ENCODE measurements around the gene DGKE. TPM values are rescaled to one million over a fixed set of nuclear protein-coding genes. Genes with fewer than 3 reads are reported as not detected.
A peak's percentile ranks its signal among the peaks of the same experiment; 100 is the strongest.

Gene DGKE
- total and polyA plus RNA-seq, 2 donors (not counting 3 experiments of a cell fraction or from before 2014, with no cell fraction given), result 4.9 to 22.9 TPM

DNA sequence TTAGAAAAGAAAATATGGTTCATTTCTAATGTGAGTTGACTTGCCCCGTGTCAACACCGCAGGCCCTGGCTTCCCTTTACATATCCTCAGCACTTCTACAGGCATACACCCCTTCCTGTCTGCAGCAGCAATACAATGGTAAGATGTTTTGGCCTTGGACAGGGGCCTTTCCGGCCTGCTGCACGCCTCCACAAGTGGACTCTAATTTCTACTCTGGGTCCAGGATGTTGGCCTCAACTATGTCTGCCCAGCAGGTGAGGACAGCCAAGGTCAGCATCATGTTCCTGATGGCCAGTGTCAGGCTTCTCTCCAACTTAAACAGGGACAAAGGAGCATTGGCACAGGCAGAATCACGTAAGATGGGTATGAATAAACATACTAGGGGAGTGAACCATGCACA is 11.2 kb upstream of the DGKE start:
- Histone ChIP-seq H3K9ac (replicated peaks; ENCODE audit: extremely low read depth, insufficient read depth, low read length) (no peak overlapping the region), H3K27me3 (ENCODE audit: control insufficient read depth in 2 of 2, insufficient read depth in 2 of 2, low read length in 2 of 2) (no peaks in the 10 kb centered on the region), H3K9me1 (replicated peaks; ENCODE audit: control insufficient read depth, extremely low read depth, insufficient read depth, low read length) (no peaks in the 10 kb centered on the region), H3K36me3 (ENCODE audit: control insufficient read depth in 2 of 2, extremely low read depth in 1 of 2, insufficient read depth in 2 of 2, low read length in 2 of 2) (no peaks in the 10 kb centered on the region), H4K20me1 (replicated peaks; ENCODE audit: control insufficient read depth, extremely low read depth, insufficient read depth, low read length) (no peaks in the 10 kb centered on the region), H2AFZ (ENCODE audit: low read depth, low read length) (peak overlapping the region; percentile 27), H3K4me1 (ENCODE audit: control insufficient read depth, extremely low read depth, insufficient read depth, low read length) (peaks cover 19% of the 10 kb centered on the region), H3K27ac (ENCODE audit: insufficient read depth, low read depth, low read length) (peak overlapping the region; percentile 40), H3K9me3 (replicated peaks; ENCODE audit: control insufficient read depth, insufficient read depth, low read length) (no peaks in the 10 kb centered on the region), H3K4me3 (replicated peaks in 1 of 3; ENCODE audit: insufficient read depth in 1 of 3, low read depth in 1 of 3, low read length in 3 of 3) (no peak overlapping the region), H3K4me2 (ENCODE audit: insufficient read depth, low read length) (peak overlapping the region; percentile 28), H3K79me2 (ENCODE audit: control insufficient read depth, insufficient read depth, low read length) (no peaks in the 10 kb centered on the region)
- TF ChIP-seq POLR2AphosphoS5 (IDR thresholded peaks at IDR 0.05; ENCODE audit: insufficient read depth, low read depth, low read length), result peak; percentile 50
- TF ChIP-seq MYC (IDR thresholded peaks at IDR 0.05; ENCODE audit: low read depth, low read length), result no peak
- dilution Hi-C loops (cut with MboI; ENCODE audit: extremely low pct_ligation_motif_present, low sequenced_read_pairs) (no loop called here), intact Hi-C loops (cut with micrococcal nuclease) (loop anchor here (1.0 to 5.0 kb wide), 2 partner anchors 45 to 230 kb away; partner anchors contain the start of gene NOG)
- BruUV-seq (replicated peaks), result no TSS peak
- FAIRE-seq (peak; percentile 87), DNase-seq (ENCODE audit: low read depth, low spot score) (peak; percentile 87)
- POLR2A ChIA-PET, result no interaction called here
- CTCF ChIA-PET, result interaction anchor here (1.0 to 8.4 kb wide), 3 partner anchors 42 to 120 kb away, joined by 3 to 148 read pairs (median 4); no protein-coding TSS in a partner anchor

DNA sequence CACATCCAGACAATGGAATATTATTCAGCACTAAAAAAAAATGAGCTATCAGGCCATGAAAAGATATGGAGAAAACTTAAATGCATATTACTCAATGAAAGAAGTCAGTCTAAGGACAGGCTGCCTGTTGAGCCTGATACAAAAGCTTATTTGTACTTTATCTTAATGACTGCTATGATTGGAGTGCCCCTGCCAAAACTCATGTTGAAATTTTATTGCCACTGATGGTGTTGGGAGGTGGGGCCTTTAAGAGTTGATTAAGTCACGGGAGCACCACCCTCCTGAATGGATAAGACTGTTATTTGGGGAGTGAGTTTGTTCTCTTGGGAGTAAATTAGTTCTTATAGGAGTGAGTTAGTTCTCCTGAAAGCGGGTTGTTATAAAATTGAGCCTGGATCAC is 10.1 kb upstream of the DGKE start:
- Histone ChIP-seq H3K27ac (ENCODE audit: insufficient read depth, low read depth, low read length) (no peak overlapping the region), H3K4me3 (replicated peaks in 1 of 3; ENCODE audit: insufficient read depth in 1 of 3, low read depth in 1 of 3, low read length in 3 of 3) (no peak overlapping the region), H3K4me2 (ENCODE audit: insufficient read depth, low read length) (no peak overlapping the region), H3K9me3 (replicated peaks; ENCODE audit: control insufficient read depth, insufficient read depth, low read length) (no peaks in the 10 kb centered on the region), H3K4me1 (ENCODE audit: control insufficient read depth, extremely low read depth, insufficient read depth, low read length) (peaks cover 19% of the 10 kb centered on the region), H4K20me1 (replicated peaks; ENCODE audit: control insufficient read depth, extremely low read depth, insufficient read depth, low read length) (no peaks in the 10 kb centered on the region), H3K79me2 (ENCODE audit: control insufficient read depth, insufficient read depth, low read length) (no peaks in the 10 kb centered on the region), H3K9ac (replicated peaks; ENCODE audit: extremely low read depth, insufficient read depth, low read length) (no peak overlapping the region), H2AFZ (ENCODE audit: low read depth, low read length) (no peak overlapping the region), H3K9me1 (replicated peaks; ENCODE audit: control insufficient read depth, extremely low read depth, insufficient read depth, low read length) (no peaks in the 10 kb centered on the region), H3K36me3 (ENCODE audit: control insufficient read depth in 2 of 2, extremely low read depth in 1 of 2, insufficient read depth in 2 of 2, low read length in 2 of 2) (no peaks in the 10 kb centered on the region), H3K27me3 (ENCODE audit: control insufficient read depth in 2 of 2, insufficient read depth in 2 of 2, low read length in 2 of 2) (no peaks in the 10 kb centered on the region)
- FAIRE-seq (no peak), DNase-seq (ENCODE audit: low read depth, low spot score) (no peak)
- no TSS peak for BruUV-seq (replicated peaks)
- POLR2A ChIA-PET, result interaction anchor here (0.6 kb wide), 1 partner anchor 154 kb away, joined by 8 read pairs; the partner anchor contains the start of gene SCPEP1
- intact Hi-C loops (cut with micrococcal nuclease) (loop anchor here (5.0 kb wide), 1 partner anchor 232 kb away; the partner anchor contains the start of gene NOG), dilution Hi-C loops (cut with MboI; ENCODE audit: extremely low pct_ligation_motif_present, low sequenced_read_pairs) (no loop called here)
- TF ChIP-seq POLR2AphosphoS5 (IDR thresholded peaks at IDR 0.05; ENCODE audit: insufficient read depth, low read depth, low read length) (no peak), POLR2A (IDR thresholded peaks at IDR 0.05; ENCODE audit: low read depth, low read length) (no peak), EZH2 (IDR thresholded peaks at IDR 0.05; ENCODE audit: borderline replicate concordance, low read depth, low read length, severe bottlenecking) (no peak), JUN (IDR thresholded peaks at IDR 0.05; ENCODE audit: borderline replicate concordance, insufficient read depth, insufficient read length, low read depth) (no peak), GATA2 (IDR thresholded peaks at IDR 0.05; ENCODE audit: insufficient read depth, insufficient read length, low read depth, low read length) (no peak), MYC (IDR thresholded peaks at IDR 0.05; ENCODE audit: low read depth, low read length) (no peak), FOS (IDR thresholded peaks at IDR 0.05; ENCODE audit: borderline replicate concordance, insufficient read depth, low read length) (no peak)
- TF ChIP-seq, protein P1, sequence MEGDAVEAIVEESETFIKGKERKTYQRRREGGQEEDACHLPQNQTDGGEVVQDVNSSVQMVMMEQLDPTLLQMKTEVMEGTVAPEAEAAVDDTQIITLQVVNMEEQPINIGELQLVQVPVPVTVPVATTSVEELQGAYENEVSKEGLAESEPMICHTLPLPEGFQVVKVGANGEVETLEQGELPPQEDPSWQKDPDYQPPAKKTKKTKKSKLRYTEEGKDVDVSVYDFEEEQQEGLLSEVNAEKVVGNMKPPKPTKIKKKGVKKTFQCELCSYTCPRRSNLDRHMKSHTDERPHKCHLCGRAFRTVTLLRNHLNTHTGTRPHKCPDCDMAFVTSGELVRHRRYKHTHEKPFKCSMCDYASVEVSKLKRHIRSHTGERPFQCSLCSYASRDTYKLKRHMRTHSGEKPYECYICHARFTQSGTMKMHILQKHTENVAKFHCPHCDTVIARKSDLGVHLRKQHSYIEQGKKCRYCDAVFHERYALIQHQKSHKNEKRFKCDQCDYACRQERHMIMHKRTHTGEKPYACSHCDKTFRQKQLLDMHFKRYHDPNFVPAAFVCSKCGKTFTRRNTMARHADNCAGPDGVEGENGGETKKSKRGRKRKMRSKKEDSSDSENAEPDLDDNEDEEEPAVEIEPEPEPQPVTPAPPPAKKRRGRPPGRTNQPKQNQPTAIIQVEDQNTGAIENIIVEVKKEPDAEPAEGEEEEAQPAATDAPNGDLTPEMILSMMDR (IDR thresholded peaks at IDR 0.05; ENCODE audit: extremely low read depth in 1 of 2, insufficient read depth in 1 of 2, low read depth in 1 of 2, low read length in 2 of 2), result no peak
- TF ChIP-seq, protein P2, sequence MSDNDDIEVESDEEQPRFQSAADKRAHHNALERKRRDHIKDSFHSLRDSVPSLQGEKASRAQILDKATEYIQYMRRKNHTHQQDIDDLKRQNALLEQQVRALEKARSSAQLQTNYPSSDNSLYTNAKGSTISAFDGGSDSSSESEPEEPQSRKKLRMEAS (IDR thresholded peaks at IDR 0.05; ENCODE audit: insufficient read depth, insufficient read length), result no peak
- CTCF ChIA-PET, result interaction anchor here (1.0 to 8.4 kb wide), 3 partner anchors 41 to 119 kb away, joined by 3 to 148 read pairs (median 3); no protein-coding TSS in a partner anchor

Data from endothelial cell of umbilical vein (primary cell).